ENCODE data around the gene INTU.

The INTU gene

DNA sequence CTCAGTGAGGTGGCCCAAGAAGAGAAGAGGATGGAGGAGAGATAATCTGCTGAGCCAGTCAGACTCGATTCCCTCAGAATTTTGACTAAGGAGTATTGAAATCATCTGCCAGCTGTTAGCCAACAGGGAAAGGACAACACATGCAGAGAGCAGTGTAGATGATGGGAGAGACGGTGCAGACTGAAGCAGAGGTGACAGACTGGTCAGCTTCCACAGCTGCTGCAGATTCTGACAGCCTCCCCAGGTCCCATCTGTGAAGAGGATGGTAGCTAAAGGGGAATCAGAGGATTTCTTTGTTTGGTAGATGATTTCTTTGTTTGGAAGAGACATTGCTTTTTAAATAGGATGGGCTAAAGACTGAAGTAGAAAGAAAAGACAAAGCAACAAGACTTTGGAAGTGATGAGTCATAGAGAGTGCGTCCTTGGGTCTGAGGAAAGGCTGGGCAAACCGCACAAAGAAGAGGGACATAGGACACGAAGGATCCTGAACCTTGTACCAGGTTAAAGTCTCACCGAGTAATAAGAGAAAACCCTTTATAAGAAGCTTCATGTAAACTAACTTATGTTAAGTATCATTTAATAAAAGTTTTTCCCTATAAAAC, 27.6 kb downstream of the INTU start:
- Histone ChIP-seq H3K9ac (ENCODE audit: low read depth, low read length, poor library complexity, severe bottlenecking) (no peak overlapping the region), H3K4me1 (ENCODE audit: insufficient read depth, low read length, poor library complexity, severe bottlenecking) (no peaks in the 10 kb centered on the region), H2AFZ (ENCODE audit: low read length) (no peak overlapping the region), H4K20me1 (ENCODE audit: insufficient read depth, low read length, poor library complexity, severe bottlenecking) (no peaks in the 10 kb centered on the region), H3K36me3 (ENCODE audit: insufficient read depth, low read length) (no peaks in the 10 kb centered on the region), H3K4me2 (ENCODE audit: low read depth, low read length, poor library complexity, severe bottlenecking) (no peak overlapping the region), H3K9me2 (replicated peaks; ENCODE audit: low read depth, low read length) (no peaks in the 10 kb centered on the region), H3K27me3 (ENCODE audit: insufficient read depth, low read length, poor library complexity, severe bottlenecking) (no peaks in the 10 kb centered on the region), H3K79me2 (ENCODE audit: insufficient read depth, low read length) (no peaks in the 10 kb centered on the region), H3K9me3 (ENCODE audit: insufficient read depth, low read depth, low read length) (no peaks in the 10 kb centered on the region), H3F3A (ENCODE audit: low read depth) (no peaks in the 10 kb centered on the region), H3K4me3 (ENCODE audit: low read length, poor library complexity, severe bottlenecking) (no peak overlapping the region)
- TF ChIP-seq, protein P1, sequence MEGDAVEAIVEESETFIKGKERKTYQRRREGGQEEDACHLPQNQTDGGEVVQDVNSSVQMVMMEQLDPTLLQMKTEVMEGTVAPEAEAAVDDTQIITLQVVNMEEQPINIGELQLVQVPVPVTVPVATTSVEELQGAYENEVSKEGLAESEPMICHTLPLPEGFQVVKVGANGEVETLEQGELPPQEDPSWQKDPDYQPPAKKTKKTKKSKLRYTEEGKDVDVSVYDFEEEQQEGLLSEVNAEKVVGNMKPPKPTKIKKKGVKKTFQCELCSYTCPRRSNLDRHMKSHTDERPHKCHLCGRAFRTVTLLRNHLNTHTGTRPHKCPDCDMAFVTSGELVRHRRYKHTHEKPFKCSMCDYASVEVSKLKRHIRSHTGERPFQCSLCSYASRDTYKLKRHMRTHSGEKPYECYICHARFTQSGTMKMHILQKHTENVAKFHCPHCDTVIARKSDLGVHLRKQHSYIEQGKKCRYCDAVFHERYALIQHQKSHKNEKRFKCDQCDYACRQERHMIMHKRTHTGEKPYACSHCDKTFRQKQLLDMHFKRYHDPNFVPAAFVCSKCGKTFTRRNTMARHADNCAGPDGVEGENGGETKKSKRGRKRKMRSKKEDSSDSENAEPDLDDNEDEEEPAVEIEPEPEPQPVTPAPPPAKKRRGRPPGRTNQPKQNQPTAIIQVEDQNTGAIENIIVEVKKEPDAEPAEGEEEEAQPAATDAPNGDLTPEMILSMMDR (conservative IDR thresholded peaks at IDR 0.05; ENCODE audit: low read length): no peak
- no peak for TF ChIP-seq EZH2phosphoT487 (IDR thresholded peaks at IDR 0.05; ENCODE audit: borderline replicate concordance)

DNA sequence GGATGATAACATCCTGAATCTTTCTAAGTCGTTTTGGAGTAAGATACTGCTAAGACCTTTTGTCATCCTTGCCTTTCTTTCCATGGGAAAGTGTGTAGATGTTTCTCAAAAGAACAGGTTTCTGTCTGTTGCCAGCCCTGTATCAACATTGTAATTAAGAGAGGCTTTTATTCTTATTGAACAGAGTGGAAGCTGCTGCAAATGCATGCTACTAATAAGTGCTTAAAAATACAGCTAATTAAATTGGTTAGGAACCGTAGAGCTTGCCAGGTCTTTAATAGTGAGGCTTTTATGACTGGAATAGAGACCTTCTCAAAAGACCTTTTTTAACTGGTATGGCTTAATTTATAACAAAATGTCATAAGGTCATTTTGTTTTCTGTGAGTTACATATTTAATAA, 34.4 kb downstream of the INTU start:
- Histone ChIP-seq H3K9ac (ENCODE audit: low read depth, low read length, poor library complexity, severe bottlenecking) (no peak overlapping the region), H3K4me1 (ENCODE audit: insufficient read depth, low read length, poor library complexity, severe bottlenecking) (no peaks in the 10 kb centered on the region), H3K4me3 (ENCODE audit: low read length, poor library complexity, severe bottlenecking) (no peak overlapping the region), H3K9me2 (replicated peaks; ENCODE audit: low read depth, low read length) (no peaks in the 10 kb centered on the region), H3K79me2 (ENCODE audit: insufficient read depth, low read length) (no peaks in the 10 kb centered on the region), H2AFZ (ENCODE audit: low read length) (no peak overlapping the region), H3F3A (ENCODE audit: low read depth) (no peaks in the 10 kb centered on the region), H3K27me3 (ENCODE audit: insufficient read depth, low read length, poor library complexity, severe bottlenecking) (no peaks in the 10 kb centered on the region), H3K36me3 (ENCODE audit: insufficient read depth, low read length) (no peaks in the 10 kb centered on the region), H4K20me1 (ENCODE audit: insufficient read depth, low read length, poor library complexity, severe bottlenecking) (no peaks in the 10 kb centered on the region), H3K9me3 (ENCODE audit: insufficient read depth, low read depth, low read length) (no peaks in the 10 kb centered on the region), H3K4me2 (ENCODE audit: low read depth, low read length, poor library complexity, severe bottlenecking) (no peak overlapping the region)
- TF ChIP-seq, protein P1 (conservative IDR thresholded peaks at IDR 0.05; ENCODE audit: low read length): no peak
- TF ChIP-seq EZH2phosphoT487 (IDR thresholded peaks at IDR 0.05; ENCODE audit: borderline replicate concordance): no peak

DNA sequence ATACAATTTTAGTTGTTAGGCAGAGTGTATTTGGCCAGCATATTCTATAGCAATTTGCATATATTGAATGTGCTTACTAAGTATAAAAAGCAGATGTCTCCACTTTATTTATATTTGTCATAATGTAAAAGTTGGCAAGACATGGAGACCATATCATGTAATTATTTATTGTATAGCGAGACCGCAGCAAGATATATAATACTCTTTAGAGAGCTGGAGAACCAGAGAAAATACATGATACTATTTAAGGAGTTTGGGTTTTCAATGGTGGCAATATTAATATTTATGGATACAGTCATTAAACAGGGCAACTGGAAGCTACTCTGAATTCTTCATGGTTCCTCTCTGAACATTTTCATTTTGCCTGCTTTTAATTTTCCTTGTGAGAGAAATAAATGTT, 35.0 kb downstream of the INTU start:
- Histone ChIP-seq H3K4me2 (ENCODE audit: low read depth, low read length, poor library complexity, severe bottlenecking) (no peak overlapping the region), H2AFZ (ENCODE audit: low read length) (no peak overlapping the region), H3K79me2 (ENCODE audit: insufficient read depth, low read length) (no peaks in the 10 kb centered on the region), H3K27me3 (ENCODE audit: insufficient read depth, low read length, poor library complexity, severe bottlenecking) (no peaks in the 10 kb centered on the region), H3K9ac (ENCODE audit: low read depth, low read length, poor library complexity, severe bottlenecking) (no peak overlapping the region), H3F3A (ENCODE audit: low read depth) (no peaks in the 10 kb centered on the region), H3K9me3 (ENCODE audit: insufficient read depth, low read depth, low read length) (no peaks in the 10 kb centered on the region), H3K9me2 (replicated peaks; ENCODE audit: low read depth, low read length) (no peaks in the 10 kb centered on the region), H3K4me3 (ENCODE audit: low read length, poor library complexity, severe bottlenecking) (no peak overlapping the region), H3K36me3 (ENCODE audit: insufficient read depth, low read length) (no peaks in the 10 kb centered on the region), H4K20me1 (ENCODE audit: insufficient read depth, low read length, poor library complexity, severe bottlenecking) (no peaks in the 10 kb centered on the region), H3K4me1 (ENCODE audit: insufficient read depth, low read length, poor library complexity, severe bottlenecking) (no peaks in the 10 kb centered on the region)
- no peak for TF ChIP-seq EZH2phosphoT487 (IDR thresholded peaks at IDR 0.05; ENCODE audit: borderline replicate concordance)
- TF ChIP-seq, protein P1 (conservative IDR thresholded peaks at IDR 0.05; ENCODE audit: low read length): no peak
